Tibial nerve (tissue), 4 donors: ENCODE data around the gene ZNF628. TPM values are rescaled to one million over a fixed set of nuclear protein-coding genes. Genes with fewer than 3 reads are reported as not detected.

Experiments used
- DNase-seq, 2 donors: peaks; one replicate each; pipeline ENCODE4 v3.0.0-alpha.2; 2019; ENCODE audit warnings: low spot score in 2 of 2
- H3K27ac ChIP-seq, 4 donors: fragments of 200-600 bp; sonication (generic) in 3 of 4; one replicate each; pipeline ENCODE4 v1.5.1; 2017 to 2019; ENCODE audit warnings: mild to moderate bottlenecking in 1 of 4
- H3K27me3 ChIP-seq, 2 donors: fragments of 200-600 bp; sonication (generic) in 1 of 2; one replicate each; pipeline versions ENCODE4 v1.5.1 to v1.6.0; 2017 to 2019
- H3K36me3 ChIP-seq, 3 donors: fragments of 200-600 bp; sonication (generic); one replicate each; pipeline ENCODE4 v1.5.1; 2018 to 2019
- H3K4me1 ChIP-seq, 4 donors: fragments of 200-600 bp; sonication (generic) in 3 of 4; one replicate each; pipeline ENCODE4 v1.5.1; 2017 to 2019
- H3K4me3 ChIP-seq, 4 donors: fragments of 200-600 bp; sonication (generic) in 3 of 4; one replicate each; pipeline ENCODE4 v1.5.1; 2017 to 2019; ENCODE audit warnings: mild to moderate bottlenecking in 1 of 4, moderate library complexity in 1 of 4
- H3K9me3 ChIP-seq, 4 donors: fragments of 200-600 bp; sonication (generic) in 3 of 4; one replicate each; pipeline ENCODE4 v1.5.1; 2017 to 2019
- CTCF ChIP-seq, 5 experiments: fragments of 200-600 bp in 3 of 5; fragments of 450-650 bp in 2 of 5; sonication (generic) in 3 of 5; IDR thresholded peaks; one replicate each; pipeline ENCODE4 v1.5.1; 2016 to 2019; ENCODE audit warnings: antibody characterized with exemption in 5 of 5, mild to moderate bottlenecking in 3 of 5, moderate library complexity in 2 of 5
- EP300 ChIP-seq, 2 donors: sonication (generic); formaldehyde crosslinking; IDR thresholded peaks; one replicate each; pipeline ENCODE4 v1.6.1; 2017; ENCODE audit warnings: antibody characterized with exemption in 2 of 2, mild to moderate bottlenecking in 1 of 2
- POLR2A ChIP-seq, 2 donors: fragments of 450-650 bp; IDR thresholded peaks; one replicate each; pipeline ENCODE4 v1.6.1; 2017; ENCODE audit warnings: antibody characterized with exemption in 2 of 2, mild to moderate bottlenecking in 2 of 2, moderate library complexity in 2 of 2
- WGBS, 2 donors: methylation state at CpG; one replicate each; pipeline ENCODE4 v1.1.5; 2018; 5-methylcytosine and 5-hydroxymethylcytosine counted together
- total RNA-seq, 4 donors: library from RNA; depleted of rRNA; stranded (reverse); fragments of >200 nt; gene quantifications; one replicate each; pipeline ENCODE4 v1.1.0, GENCODE V29; 2016

ZNF628 gene
- total RNA-seq, 4 donors from 2014 or later, result 3.5 to 16.8 (median 4.0) TPM

- Histone ChIP-seq H3K36me3 (no peaks in the 10 kb centered on the region), H3K4me3 (no peak overlapping the region), H3K27me3 (no peaks in the 10 kb centered on the region), H3K9me3 (no peaks in the 10 kb centered on the region), H3K27ac (peak overlapping the region in 2 of 4 donors; percentile 80 to 97), H3K4me1 (peaks cover 0 to 49% (median 30%) of the 10 kb centered on the region in 4 donors)
- 65 to 67% methylated on average over 8 of the region's 8 CpGs for WGBS, 2 donors
- DNase-seq, result no peak
- no peak for TF ChIP-seq POLR2A (IDR thresholded peaks at IDR 0.05)
- TF ChIP-seq EP300 (IDR thresholded peaks at IDR 0.05), result no peak
- no peak for TF ChIP-seq CTCF (IDR thresholded peaks at IDR 0.05)
Observed at GRCh38 chr19:55472463-55472862, 4.0 kb upstream of the ZNF628 start.

GRCh38 chr19:55473225-55474012 is 3.0 kb upstream of the ZNF628 start:
- WGBS, 2 donors, result 33 to 36% methylated on average over 16 of the region's 16 CpGs
- H3K4me3 ChIP-seq, result peak overlapping the region in 1 of 4 donors; percentile 12
- no peaks in the 10 kb centered on the region for H3K27me3 ChIP-seq
- H3K4me1 ChIP-seq, result peaks cover 0 to 51% (median 37%) of the 10 kb centered on the region in 4 donors
- DNase-seq, result no peak
- peak overlapping the region; percentile 2 to 97 (median 68) for H3K27ac ChIP-seq
- H3K9me3 ChIP-seq, result no peaks in the 10 kb centered on the region
- TF ChIP-seq CTCF (IDR thresholded peaks at IDR 0.05) (no peak), EP300 (IDR thresholded peaks at IDR 0.05) (no peak), POLR2A (IDR thresholded peaks at IDR 0.05) (no peak)
- H3K36me3 ChIP-seq, result no peaks in the 10 kb centered on the region

- H3K9me3 ChIP-seq, result no peaks in the 10 kb centered on the region
- no peaks in the 10 kb centered on the region for H3K36me3 ChIP-seq
- H3K4me3 ChIP-seq, result no peak overlapping the region
- DNase-seq, result no peak
- H3K27ac ChIP-seq, result peak overlapping the region; percentile 2 to 99 (median 77)
- TF ChIP-seq EP300 (IDR thresholded peaks at IDR 0.05) (no peak), CTCF (IDR thresholded peaks at IDR 0.05) (no peak), POLR2A (IDR thresholded peaks at IDR 0.05) (no peak)
- 71 to 78% methylated on average over 19 of the region's 19 CpGs for WGBS, 2 donors
- H3K4me1 ChIP-seq, result peaks cover 0 to 55% (median 37%) of the 10 kb centered on the region in 4 donors
- no peaks in the 10 kb centered on the region for H3K27me3 ChIP-seq
Observed at GRCh38 chr19:55474269-55475265, 1.9 kb upstream of the ZNF628 start.

- H3K27ac ChIP-seq, result peak overlapping the region in 1 of 4 donors; percentile 99
- H3K4me1 ChIP-seq, result peaks cover 0 to 49% (median 33%) of the 10 kb centered on the region in 4 donors
- H3K9me3 ChIP-seq, result no peaks in the 10 kb centered on the region
- 80 to 82% methylated on average over 13 of the region's 13 CpGs for WGBS, 2 donors
- no peak for DNase-seq
- TF ChIP-seq CTCF (IDR thresholded peaks at IDR 0.05) (no peak), EP300 (IDR thresholded peaks at IDR 0.05) (no peak), POLR2A (IDR thresholded peaks at IDR 0.05) (no peak)
- peaks cover 0 to 22% (median 0%) of the 10 kb centered on the region in 3 donors for H3K36me3 ChIP-seq
- H3K4me3 ChIP-seq, result peak overlapping the region in 1 of 4 donors; percentile 78
- no peaks in the 10 kb centered on the region for H3K27me3 ChIP-seq
Observed at GRCh38 chr19:55477905-55478304, 1.5 kb downstream of the ZNF628 start.
